ENCODE data around the gene ACOT7.

Gene ACOT7

DNA sequence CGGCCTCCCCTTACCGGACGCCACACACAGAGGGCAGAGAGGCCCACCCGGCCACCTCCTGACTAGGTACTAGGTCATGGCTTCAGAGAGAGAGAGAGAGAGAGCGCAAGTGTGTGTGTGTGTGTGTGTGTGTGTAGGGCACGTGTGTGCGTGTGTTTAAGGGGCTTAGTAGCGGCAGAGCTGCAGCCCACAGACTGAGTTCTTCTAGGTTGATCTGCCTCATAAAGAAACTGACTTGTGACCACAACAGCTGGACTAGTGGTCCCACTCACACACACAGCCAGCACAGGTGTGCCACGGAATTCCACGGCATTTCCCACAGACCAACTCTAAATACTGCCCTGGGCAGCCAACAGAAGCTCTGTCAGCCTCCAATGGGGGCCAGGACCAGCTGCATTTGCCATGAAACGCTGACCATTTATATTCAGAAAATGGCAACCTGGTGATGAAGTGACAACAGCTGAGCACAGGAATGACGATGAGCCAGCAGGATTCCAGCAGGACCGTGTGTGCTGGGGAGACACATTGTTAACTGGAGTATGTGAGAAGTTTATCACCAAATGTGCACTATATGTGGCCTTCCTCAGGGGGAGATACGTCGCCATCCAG is 93.9 kb downstream of the ACOT7 start:
- H3K4me2 ChIP-seq, result no peak overlapping the region
- H3K27me3 ChIP-seq (ENCODE audit: insufficient read depth, low read depth), result no peaks in the 10 kb centered on the region
- H3K79me2 ChIP-seq (ENCODE audit: insufficient read depth, low read depth), result no peaks in the 10 kb centered on the region
- TF ChIP-seq, protein P1, sequence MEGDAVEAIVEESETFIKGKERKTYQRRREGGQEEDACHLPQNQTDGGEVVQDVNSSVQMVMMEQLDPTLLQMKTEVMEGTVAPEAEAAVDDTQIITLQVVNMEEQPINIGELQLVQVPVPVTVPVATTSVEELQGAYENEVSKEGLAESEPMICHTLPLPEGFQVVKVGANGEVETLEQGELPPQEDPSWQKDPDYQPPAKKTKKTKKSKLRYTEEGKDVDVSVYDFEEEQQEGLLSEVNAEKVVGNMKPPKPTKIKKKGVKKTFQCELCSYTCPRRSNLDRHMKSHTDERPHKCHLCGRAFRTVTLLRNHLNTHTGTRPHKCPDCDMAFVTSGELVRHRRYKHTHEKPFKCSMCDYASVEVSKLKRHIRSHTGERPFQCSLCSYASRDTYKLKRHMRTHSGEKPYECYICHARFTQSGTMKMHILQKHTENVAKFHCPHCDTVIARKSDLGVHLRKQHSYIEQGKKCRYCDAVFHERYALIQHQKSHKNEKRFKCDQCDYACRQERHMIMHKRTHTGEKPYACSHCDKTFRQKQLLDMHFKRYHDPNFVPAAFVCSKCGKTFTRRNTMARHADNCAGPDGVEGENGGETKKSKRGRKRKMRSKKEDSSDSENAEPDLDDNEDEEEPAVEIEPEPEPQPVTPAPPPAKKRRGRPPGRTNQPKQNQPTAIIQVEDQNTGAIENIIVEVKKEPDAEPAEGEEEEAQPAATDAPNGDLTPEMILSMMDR (conservative IDR thresholded peaks at IDR 0.05; ENCODE audit: low read depth, low read length), result no peak
- H3K36me3 ChIP-seq (ENCODE audit: insufficient read depth), result no peaks in the 10 kb centered on the region
- H3K4me1 ChIP-seq (ENCODE audit: low read depth, poor library complexity, severe bottlenecking), result no peaks in the 10 kb centered on the region
- no peak overlapping the region for H3K4me3 ChIP-seq (IDR thresholded peaks at IDR 0.05; ENCODE audit: insufficient read depth, low read depth, low read length)
- no peak overlapping the region for H2AFZ ChIP-seq (ENCODE audit: low read depth)
- no peak overlapping the region for H3K27ac ChIP-seq
- H3K9ac ChIP-seq, result no peak overlapping the region
- no peaks in the 10 kb centered on the region for H4K20me1 ChIP-seq (ENCODE audit: insufficient read depth)

DNA sequence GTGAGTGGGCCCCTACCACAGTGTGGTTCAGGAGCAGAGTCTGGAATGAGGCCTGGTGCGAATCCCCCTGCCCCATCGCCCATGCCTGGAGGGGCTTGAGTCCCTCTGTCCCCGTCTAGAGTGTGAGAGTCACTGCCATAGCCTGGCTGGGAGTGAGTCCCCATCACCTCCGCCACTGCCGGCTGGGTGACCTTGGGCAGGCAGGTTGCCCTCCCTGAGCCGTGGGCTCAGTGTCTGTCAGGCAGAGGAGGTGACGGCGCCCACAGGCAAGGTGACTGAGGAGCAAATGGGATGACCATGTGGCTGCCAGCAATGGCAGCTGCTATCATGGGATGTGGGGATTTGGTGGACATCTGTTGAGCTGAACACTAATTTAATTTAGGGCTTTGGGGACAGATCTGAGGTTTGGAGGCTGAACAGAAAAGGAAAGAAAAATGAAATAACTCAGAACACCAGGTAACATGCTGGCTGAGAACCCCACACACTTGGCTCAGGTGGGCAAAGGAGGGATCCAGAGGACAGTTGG is 94.6 kb downstream of the ACOT7 start:
- Histone ChIP-seq H3K79me2 (ENCODE audit: insufficient read depth, low read depth) (no peaks in the 10 kb centered on the region), H3K9ac (no peak overlapping the region), H3K4me3 (IDR thresholded peaks at IDR 0.05; ENCODE audit: insufficient read depth, low read depth, low read length) (no peak overlapping the region), H2AFZ (ENCODE audit: low read depth) (no peak overlapping the region), H3K36me3 (ENCODE audit: insufficient read depth) (no peaks in the 10 kb centered on the region), H3K27me3 (ENCODE audit: insufficient read depth, low read depth) (no peaks in the 10 kb centered on the region), H3K4me2 (no peak overlapping the region), H4K20me1 (ENCODE audit: insufficient read depth) (no peaks in the 10 kb centered on the region), H3K27ac (no peak overlapping the region), H3K4me1 (ENCODE audit: low read depth, poor library complexity, severe bottlenecking) (no peaks in the 10 kb centered on the region)
- TF ChIP-seq, protein P1 (conservative IDR thresholded peaks at IDR 0.05; ENCODE audit: low read depth, low read length), result no peak

DNA sequence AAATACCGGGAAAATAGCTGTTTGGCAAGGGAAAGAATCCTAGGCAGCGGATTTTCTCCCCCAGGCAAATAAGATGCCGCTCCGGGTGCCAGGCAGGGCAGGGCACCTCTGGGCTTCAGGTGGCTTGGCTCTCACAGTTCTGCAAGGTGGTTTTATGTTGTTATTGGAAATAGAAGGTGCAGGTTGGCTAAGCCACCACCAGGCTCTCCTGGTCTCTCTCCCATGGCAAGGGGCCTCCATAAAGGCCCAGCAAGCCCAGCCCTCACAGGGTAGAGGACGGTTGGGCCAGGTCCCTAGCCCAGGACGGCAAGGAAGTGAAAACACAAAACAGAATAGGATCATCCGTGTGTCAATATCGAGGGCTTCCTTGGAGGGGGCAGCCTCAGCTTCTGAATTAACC is 95.0 kb downstream of the ACOT7 start:
- Histone ChIP-seq H3K79me2 (ENCODE audit: insufficient read depth, low read depth) (no peaks in the 10 kb centered on the region), H3K9ac (no peak overlapping the region), H3K4me1 (ENCODE audit: low read depth, poor library complexity, severe bottlenecking) (no peaks in the 10 kb centered on the region), H3K4me3 (IDR thresholded peaks at IDR 0.05; ENCODE audit: insufficient read depth, low read depth, low read length) (no peak overlapping the region), H3K27ac (no peak overlapping the region), H3K27me3 (ENCODE audit: insufficient read depth, low read depth) (no peaks in the 10 kb centered on the region), H3K36me3 (ENCODE audit: insufficient read depth) (no peaks in the 10 kb centered on the region), H2AFZ (ENCODE audit: low read depth) (no peak overlapping the region), H4K20me1 (ENCODE audit: insufficient read depth) (no peaks in the 10 kb centered on the region), H3K4me2 (no peak overlapping the region)
- TF ChIP-seq, protein P1 (conservative IDR thresholded peaks at IDR 0.05; ENCODE audit: low read depth, low read length), result no peak

DNA sequence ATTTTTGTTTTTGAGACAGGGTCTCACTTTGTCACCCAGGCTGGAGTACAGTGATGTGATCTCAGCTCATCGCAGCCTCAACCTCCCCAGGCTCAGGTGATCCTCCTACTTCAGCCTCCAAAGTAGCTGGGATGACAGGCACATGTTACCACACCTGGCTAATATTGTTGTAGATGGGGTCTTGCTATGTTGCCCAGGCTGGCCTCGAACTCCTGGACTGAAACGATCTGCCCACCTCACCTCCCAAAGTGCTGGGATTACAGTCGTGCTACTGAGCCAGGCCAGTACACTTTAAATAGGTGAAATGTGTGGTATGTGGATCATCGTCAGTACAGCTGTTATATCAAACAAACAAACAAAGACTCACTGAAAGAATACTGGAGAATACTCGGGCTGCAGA is 97.7 kb downstream of the ACOT7 start:
- no peak overlapping the region for H3K4me2 ChIP-seq
- TF ChIP-seq, protein P1 (conservative IDR thresholded peaks at IDR 0.05; ENCODE audit: low read depth, low read length), result no peak
- H3K27ac ChIP-seq, result no peak overlapping the region

More for the DNA sequence above, 97.7 kb downstream of the ACOT7 start:
- Histone ChIP-seq H3K27me3 (ENCODE audit: insufficient read depth, low read depth) (no peaks in the 10 kb centered on the region), H2AFZ (ENCODE audit: low read depth) (no peak overlapping the region), H3K4me1 (ENCODE audit: low read depth, poor library complexity, severe bottlenecking) (no peaks in the 10 kb centered on the region), H3K9ac (no peak overlapping the region), H3K79me2 (ENCODE audit: insufficient read depth, low read depth) (no peaks in the 10 kb centered on the region), H4K20me1 (ENCODE audit: insufficient read depth) (no peaks in the 10 kb centered on the region), H3K36me3 (ENCODE audit: insufficient read depth) (no peaks in the 10 kb centered on the region), H3K4me3 (IDR thresholded peaks at IDR 0.05; ENCODE audit: insufficient read depth, low read depth, low read length) (no peak overlapping the region)
